GM19372 (cell line): ENCODE data around the gene AUH.
"Not testable (repeated sequence)": the region's sequence is repeated elsewhere in the genome, so short reads cannot be mapped to it uniquely, and the experiment has no call there.

Experiments
- ATAC-seq: cut with Tn5 transposase; IDR thresholded peaks from one replicate; pipeline ENCODE4 v1.9.1; 2021; ENCODE audit warnings: mild to moderate bottlenecking, low read depth, moderate library complexity; ENCODE audit not compliant: unreplicated experiment

The AUH gene, protein sequence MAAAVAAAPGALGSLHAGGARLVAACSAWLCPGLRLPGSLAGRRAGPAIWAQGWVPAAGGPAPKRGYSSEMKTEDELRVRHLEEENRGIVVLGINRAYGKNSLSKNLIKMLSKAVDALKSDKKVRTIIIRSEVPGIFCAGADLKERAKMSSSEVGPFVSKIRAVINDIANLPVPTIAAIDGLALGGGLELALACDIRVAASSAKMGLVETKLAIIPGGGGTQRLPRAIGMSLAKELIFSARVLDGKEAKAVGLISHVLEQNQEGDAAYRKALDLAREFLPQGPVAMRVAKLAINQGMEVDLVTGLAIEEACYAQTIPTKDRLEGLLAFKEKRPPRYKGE

DNA sequence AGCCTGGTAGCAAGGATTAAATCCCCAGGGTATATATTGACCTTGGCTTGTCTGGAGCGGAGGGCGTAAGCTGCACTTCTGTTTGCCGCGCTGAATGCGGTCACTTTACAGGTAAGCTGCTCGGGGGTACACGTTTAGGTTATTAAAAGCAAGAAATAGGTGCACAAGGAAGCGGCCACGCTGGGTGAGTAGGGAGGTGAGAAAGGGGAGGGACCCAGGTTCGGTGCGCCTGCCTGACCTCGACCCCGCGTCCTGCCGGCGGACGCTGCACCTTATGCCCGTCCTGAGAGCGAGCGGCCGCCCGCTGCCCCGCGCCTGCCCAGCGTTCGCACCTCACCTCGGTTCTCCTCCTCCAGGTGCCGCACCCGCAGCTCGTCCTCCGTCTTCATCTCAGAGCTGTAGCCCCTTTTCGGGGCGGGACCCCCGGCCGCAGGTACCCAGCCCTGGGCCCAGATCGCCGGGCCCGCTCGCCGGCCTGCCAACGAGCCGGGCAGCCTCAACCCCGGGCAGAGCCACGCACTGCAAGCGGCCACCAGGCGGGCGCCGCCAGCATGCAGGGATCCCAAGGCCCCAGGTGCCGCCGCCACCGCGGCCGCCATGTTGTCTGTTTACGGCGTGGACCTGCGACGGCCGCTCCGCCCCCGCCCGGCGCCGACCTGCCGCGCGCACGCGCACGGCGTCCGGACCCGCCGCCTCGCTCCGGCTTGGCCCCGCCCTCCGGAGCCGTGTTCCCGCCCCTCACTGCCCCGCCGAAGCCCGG is at the start of gene AUH:
AUH (minus strand) TSS at position 628 of the 760 bp plus-strand sequence; CDS start at position 599, 29 bp downstream.
- peak; percentile 92 for ATAC-seq

DNA sequence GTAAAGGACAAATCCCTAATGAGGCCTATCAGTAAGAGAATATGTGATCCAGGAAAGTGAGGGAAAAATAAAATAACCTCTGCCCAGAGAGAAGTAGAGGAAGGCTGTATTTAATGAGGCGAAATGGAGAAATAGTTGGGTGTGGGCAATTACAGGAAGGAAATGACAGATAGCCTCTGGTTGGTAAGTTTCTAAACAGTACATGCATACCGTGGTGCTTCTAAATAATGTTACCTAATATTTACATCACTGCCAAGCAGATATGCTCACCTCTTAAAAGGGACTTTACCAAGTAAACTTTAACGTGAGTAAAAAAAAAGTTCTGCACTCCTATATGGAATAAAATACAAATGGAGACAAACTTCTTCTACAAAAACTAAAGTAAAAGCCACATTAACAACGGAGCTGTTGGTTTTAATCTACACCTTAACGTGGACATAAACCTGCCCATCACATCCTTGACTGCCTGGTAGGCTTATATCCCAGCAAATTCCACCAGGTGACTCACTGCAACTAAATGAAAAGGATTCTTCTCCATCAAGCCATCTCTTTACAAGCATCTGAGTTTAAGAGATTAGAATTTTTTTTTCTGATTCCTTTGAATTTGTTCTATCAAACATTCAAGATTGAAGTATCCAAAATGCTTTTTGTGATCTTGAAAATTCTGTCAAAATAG is 49.5 kb upstream of the AUH start:
- ATAC-seq = no peak

DNA sequence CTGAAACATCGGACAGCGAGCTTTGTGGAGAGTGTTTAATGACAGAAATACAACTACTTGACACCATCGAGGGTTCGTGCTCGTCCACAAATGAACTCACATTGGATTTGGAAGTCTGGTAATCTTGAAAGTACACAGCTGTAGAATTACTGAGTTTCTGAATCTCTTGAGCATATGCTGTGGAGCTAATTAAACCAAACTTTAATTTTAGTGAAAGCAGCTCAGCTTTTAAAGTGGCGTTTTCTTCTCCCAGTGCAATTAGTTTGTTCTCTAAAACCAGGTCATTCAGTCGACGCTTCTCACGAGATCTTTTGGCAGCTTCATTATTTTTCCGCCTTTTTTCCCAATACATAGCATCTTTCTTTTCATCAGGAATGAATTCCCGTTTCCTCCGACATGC is 48.4 kb upstream of the AUH start:
- ATAC-seq = no peak

DNA sequence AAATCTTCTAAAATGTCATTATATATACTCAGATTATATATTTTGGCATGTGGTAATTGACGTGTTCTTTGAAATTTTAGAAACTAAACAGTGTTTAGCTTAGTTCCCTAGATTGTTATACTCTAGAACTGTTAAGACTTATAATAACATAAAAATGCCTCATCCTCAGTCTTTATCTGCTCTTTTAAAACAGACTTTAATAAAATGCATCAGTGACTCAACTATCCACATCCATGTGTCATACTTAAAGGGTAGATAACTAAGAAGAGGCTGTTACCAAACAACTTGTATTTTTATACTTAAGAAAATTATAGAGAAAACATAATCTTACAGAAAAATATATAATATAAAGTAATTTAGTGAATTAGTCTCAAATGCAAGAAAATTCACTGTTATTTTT is 46.8 kb upstream of the AUH start:
- ATAC-seq = no peak

DNA sequence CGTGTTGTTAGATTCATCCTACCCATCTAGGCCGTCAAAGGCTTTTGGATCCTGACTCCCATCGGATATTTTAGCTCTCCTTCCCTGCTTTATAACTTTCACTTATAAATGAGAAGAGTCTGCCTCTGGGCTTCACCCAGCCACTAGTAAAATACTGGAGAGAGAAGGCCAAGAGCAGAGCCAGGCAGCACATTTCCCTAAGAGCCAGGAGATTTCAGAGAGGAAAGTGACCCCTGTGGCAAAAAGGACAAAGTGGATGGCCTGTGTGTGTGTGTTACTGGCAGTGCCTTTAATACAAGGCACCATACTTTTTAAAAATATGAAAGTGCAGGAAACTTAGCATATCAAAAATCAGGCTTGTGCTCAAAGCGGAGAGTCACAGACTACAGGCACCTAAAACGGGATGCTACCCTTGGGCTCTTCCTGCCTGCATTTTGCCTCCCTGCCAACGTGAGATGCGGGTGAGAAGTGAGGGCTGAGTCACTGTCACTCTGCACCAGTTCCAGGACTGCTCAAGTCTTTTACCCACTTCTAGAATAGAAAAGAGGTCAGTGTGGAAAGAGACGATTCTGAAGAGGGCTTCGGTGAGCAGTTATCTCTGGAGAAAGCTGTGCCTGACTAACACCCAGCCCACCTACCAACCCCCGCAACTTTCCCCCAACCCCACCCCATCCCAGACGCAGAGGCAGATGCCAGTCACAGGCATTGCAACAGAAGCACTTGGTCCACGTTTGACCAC is 46.0 kb upstream of the AUH start:
- no peak for ATAC-seq

DNA sequence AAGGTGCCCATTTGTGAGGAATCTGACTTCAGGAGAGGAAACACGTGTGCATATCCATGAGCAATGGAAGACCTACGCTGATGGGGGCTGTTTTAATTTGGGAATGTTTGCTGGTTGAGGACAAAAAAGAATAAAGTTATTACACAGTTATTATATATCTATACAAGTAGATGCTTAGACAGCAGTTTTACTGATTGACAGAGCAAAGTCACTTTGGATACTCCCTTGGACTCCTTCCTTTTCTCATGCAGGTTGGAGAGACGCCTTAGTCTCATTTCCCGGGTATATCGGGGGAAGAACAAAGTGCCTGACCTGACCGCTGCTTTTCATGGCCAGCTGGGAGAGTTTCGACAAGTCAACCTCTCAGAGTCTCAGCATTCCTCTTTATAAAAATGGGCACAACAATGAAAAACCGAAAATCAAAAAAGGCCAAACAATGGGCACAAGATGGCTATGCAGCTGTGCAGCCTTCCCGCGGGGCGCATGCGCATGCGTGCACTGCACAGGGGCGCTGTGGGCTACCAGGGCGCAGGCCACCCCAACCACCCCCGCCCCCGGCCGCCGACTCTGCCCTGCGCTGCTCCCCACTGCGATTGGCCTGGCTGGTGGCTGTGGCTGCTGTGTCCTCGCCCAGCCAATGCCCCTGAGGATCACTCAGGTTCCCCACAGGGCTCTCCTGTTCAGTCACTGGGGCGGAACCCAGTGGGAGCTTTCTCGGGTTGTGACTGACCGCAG is 43.8 kb upstream of the AUH start:
- ATAC-seq = no peak

DNA sequence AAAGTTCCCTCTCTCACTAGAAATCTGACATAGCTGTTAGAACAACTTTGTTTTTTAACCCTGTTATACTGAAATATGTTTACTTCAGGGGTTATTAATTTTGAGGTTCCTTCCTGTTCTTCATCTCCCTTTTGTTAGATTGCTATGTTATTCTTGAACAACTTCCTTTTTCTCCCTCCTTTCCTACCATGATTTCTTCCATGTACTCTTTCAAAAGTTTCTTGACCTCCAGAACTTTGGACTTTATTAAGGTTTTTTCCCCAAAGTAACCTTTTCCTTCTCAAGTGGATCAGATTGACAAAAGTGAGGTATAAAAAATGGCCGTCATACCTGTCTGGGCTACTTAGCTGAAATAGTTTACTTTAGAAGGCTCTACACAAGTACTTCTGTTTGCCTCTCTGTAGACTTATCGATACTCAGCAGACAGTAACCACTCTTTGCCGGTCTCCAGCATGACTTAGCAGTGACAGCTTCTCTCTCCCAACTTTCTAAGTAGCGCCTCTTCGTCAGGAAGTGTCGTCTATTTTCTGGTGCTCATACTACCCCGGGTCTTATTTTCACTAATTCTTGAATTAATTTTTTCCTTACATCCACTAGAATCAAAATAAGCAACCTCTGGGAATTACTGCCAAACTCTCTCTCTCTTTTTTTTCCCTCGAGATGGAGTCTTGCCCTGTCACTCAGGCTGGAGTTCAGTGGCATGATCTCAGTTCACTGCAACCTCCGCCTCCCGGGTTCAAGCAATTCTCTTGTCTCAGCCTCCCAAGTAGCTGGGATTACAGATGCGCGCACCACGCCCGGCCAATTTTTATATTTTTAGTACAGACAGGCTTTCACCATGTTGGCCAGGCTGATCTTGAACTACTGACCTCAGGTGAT is 42.2 kb upstream of the AUH start:
- no peak for ATAC-seq

DNA sequence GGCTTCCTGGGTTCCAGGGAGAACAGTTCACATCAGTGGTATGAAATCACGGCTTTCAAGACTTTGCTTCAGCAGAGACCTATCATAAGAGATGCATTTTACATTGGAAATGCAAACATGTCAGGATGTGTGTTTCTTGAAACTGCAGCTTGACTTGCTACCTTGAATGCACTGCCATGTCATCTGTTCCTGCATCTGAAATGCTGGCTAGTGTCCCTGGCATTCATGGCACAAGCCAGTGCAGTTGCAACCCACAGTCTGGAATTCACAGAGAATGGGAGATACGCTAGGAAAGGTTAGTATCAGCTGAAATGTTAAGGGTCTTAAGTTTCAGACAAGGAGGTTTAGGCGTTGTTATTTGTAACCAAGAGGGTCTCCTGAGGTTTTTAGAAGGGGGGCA is 37.2 kb upstream of the AUH start:
- ATAC-seq = no peak

DNA sequence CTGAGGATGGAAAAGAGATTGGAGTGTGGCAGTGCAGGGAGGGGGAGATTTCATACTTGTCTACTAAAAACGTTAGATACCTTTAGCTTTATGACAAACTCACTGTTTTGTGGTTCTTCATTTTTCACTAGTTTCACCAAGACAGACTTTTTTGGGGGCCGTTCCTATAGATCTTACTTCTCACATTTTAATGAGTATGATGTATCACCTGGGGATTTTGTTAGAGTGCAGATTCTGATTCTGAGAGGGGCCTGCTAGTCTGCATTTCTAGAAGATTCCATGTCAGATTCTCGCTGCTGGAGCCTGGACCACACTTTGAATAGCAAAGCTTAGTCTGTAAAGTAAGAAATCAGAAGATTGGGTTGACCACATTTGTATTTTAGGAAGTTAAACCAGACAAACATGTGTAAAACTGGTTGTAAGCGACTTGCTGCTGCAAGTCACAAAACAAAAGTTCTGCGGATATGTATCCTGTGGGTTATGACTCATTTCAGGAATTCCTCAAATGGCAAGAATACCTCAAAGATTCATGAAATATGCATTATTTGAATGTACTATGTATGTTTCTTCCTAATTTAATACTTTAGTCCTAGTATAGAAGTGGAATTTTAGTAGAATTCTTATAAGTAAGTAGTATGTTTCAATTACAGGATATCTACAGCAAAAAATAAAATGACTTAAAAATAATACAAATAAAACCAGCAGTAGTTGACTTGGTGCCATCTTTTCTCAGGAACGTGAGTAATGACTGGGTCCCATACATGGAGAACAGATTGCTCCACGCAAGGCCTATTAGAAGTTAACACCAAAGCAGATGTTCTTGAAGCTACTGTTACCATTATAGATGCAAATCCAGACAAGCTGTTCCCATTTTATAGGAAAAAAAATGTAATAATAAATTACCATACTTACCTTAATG is 34.1 kb upstream of the AUH start:
- ATAC-seq = no peak

DNA sequence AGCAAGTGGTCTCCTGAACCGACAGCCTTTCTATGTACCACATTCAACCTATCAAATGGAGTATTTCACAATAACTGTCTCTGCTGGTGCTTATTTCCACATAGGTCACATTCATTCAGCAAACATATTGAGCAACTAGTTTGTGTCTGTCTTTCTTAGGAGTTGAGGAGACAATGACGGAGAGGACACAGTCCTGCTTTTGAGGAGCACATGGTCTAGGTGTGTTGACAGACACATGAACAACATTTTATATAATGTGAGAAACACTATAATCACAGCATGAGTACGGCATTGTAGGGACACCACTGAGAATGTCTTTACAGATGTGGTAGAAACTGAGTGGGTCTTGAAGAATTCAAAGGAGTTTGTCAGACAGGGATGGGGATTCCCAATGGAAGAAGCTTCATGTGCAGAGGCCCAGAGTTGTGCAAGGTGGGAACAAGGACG is 33.4 kb upstream of the AUH start:
- ATAC-seq = no peak

DNA sequence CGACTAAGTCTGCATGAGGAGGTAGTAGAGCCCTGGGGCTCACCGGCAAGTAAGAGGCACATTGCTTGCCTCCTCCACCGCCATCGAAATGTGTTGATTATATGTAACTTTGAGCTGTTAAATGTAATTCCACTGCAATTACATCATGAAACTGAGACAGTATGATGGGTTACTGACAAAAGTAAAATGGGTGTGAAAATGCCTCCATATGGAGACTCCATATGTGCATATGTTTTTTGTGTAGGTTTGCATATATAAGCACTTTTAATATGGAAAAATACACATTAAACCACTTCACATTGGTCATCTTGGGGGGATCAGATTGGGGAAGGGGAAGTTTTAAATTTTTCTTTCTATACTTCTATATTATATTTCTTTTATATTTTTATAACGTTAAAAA is 32.1 kb upstream of the AUH start:
- ATAC-seq = no peak

DNA sequence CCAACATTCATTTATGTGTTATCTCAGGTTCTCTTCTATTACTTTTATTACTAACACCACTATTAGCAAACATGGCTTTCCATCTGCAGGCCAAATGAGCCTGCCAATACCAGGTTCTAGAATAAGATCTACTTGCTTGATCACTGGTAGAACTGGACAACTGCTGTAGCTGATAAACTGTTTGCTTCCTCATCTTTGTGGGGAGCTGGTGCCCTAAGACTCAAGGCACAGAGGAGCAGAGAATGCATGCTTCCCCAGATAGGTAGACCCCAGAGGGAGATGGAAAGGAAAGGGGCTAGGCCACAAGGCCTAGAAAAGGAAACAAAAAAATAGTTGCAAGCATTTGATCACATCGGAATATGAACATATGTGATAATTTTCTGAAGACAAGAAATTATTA is 30.7 kb upstream of the AUH start:
- no peak for ATAC-seq

DNA sequence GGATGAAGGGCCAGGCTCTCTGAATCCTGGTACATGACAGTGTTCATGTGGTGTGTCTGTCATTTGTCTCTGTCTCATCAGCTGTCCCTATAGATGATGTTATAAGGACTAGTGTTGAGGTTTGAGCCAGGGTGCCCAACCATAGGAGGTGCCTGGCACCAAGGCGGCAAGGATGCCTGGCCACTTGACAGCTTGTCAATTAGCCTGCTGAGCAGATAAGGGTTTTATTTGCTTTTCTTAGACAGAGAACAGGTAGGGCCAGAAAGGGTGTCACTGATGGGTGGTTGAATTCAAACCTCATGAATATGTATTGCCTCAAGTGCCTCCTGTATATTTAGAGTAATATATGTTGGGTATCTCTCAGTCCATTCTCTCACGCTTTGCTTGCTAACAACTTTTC is 30.1 kb upstream of the AUH start:
- no peak for ATAC-seq

DNA sequence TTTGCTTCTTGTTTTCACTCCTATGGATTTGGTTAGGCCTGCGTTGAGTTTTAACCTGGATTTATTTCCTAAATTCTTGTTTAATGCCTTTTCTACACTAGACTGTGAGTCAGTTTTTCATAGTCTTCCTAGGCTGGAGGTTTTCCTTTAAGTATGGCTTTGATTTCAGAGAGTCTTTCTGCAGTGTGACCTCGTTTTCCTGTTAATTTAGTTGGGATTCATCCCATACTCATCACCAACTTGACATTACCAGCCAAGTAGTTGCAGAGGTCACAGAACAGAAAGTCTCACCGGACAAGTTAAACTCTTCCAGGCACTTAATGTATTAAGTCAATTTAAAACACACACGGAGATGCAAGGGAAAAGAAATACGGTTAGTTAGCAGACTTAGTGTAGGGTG is 29.7 kb upstream of the AUH start:
- no peak for ATAC-seq

DNA sequence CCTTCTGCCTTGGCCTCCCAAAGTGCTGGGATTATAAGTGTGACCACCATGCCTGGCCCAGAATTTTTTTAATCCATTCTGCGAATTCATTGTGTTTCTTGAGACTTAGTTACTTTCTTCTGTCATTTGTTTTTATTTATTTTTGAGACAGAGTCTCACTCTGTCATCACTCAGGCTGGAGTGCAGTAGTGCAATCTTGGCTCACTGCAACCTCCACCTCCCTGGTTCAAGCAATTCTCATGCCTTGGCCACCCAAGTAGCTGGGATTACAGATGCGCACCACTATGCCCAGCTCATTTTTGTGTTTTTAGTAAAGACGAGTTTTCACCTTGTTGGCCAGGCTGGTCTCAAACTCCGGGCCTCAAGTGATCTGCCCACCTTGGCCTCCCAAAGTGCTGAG is 28.0 kb upstream of the AUH start:
- not testable (repeated sequence) for ATAC-seq

DNA sequence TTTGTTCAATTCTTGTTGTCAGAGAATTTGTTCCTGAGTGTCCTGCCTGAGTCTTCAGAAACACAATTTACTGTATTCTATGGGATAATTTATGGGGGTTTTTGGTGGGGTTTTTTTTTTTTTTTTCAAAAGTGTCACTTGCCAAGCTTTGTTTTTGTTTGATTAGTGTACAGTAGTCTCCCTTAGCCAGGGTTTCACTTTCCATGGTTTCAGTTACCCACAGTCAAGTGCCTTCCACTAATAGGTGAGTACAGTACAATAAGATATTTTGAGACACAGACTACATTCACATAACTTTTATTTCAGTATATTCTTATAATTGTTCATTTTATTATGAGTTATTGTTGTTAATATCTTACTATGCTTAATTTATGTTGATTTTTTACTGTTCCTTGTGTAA is 25.0 kb upstream of the AUH start:
- ATAC-seq = no peak

DNA sequence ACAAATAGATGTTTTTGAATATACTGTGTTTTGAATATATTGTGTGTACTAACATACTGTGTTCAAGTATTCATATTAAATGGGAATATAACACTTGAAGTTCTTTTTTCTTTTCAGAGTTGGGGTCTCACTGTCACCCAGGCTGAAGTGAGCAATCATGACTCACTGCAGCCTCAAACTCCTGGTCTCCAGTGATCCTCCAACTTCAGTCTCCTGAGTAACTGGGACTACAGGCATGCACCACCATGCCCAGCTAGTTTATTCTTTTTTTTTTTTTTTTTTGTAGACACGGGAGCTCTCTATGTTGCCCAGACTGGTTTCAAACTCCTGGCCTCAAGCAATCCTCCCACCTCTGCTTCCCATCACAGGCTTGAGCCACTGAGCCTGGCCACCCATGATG is 23.2 kb upstream of the AUH start:
- ATAC-seq = no peak

DNA sequence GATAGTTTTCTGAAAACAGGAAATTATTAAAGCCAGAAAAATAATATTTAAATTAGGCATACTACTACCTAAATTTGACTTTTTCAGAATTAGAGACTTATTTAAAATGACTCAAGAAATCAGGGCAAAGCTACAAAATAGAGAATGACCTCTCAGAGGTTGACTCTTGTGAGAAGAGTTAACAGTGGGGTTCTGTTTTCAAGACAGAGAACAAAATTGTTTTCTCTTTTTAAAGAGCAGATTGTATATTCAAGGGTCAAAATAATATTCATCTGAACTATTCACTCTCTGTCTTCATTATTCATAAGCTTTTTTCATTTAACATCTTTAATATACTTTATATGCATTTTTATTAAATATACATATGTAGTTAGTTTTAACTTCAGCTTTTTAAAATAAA is 21.9 kb upstream of the AUH start:
- no peak for ATAC-seq
